HepG2 (cell line): Measurements from ENCODE around the gene KCNQ1OT1. TPM values are rescaled to one million over a fixed set of nuclear protein-coding genes. Genes with fewer than 3 reads are reported as not detected.

ENCODE experiments used
- ATAC-seq: fragments of 200-7000 bp; cut with Tn5 transposase; 3 replicates; pipeline ENCODE4 v1.9.1; 2020; ENCODE audit warnings: mild to moderate bottlenecking, moderate library complexity
- BruUV-seq: library from RNA; stranded (reverse); fragments of 400-500 nt; replicated peaks from 2 replicates; lab custom pipeline; 2021; lab: Mats Ljungman, UMichigan
- CTCF ChIA-PET: fragments of 300-600 bp; formaldehyde crosslinking; extraction: SDS; loops from one replicate; lab custom pipeline; 2021; ENCODE audit warnings: low total read pairs, inconsistent platforms, low intra/inter-chr PET ratio; lab: Yijun Ruan, JAX
- POLR2A ChIA-PET: fragments of 350-600 bp; sonication (Branson Sonifier 250); formaldehyde crosslinking; loops from one replicate; lab custom pipeline; 2020; ENCODE audit warnings: antibody characterized with exemption, inconsistent platforms; lab: Yijun Ruan, JAX
- DNase-seq: peaks from one replicate; pipeline ENCODE4 v3.0.0-alpha.2; 2015; ENCODE audit warnings: low spot score
- FAIRE-seq: peaks from 3 replicates; lab custom pipeline; 2011; peaks lifted over from hg19 to GRCh38; lab: Jason Lieb, UNC
- H2AFZ ChIP-seq: one replicate; pipeline ENCODE4 v1.6.1; 2011; ENCODE audit warnings: low read length, inconsistent platforms
- H3K27ac ChIP-seq: fragments of 300-600 bp; 3 replicates; pipeline ENCODE4 v1.8.0; 2011; ENCODE audit warnings: mixed run types, mild to moderate bottlenecking, mixed read lengths, low read length, inconsistent platforms; ENCODE audit not compliant: insufficient read depth; ENCODE audit errors: extremely low read length
- H3K27me3 ChIP-seq, 2 experiments: fragments of 200-600 bp in 1 of 2; 2 replicates in 1 of 2; 3 replicates in 1 of 2; pipeline versions ENCODE4 v1.6.0 to v1.8.0; 2011; ENCODE audit warnings: low read length in 2 of 2, mild to moderate bottlenecking in 2 of 2, moderate library complexity in 2 of 2, inconsistent platforms in 1 of 2; ENCODE audit not compliant: insufficient read depth in 2 of 2, control insufficient read depth in 1 of 2
- H3K36me3 ChIP-seq, 2 experiments: fragments of 200-600 bp in 1 of 2; replicated peaks in 1 of 2; 2 replicates in 1 of 2; 3 replicates in 1 of 2; pipeline versions ENCODE4 v1.5.1 to v1.8.0; 2011; ENCODE audit warnings: low read length in 2 of 2, inconsistent platforms in 1 of 2; ENCODE audit not compliant: insufficient read depth in 2 of 2, control insufficient read depth in 1 of 2
- H3K4me1 ChIP-seq: 2 replicates; pipeline ENCODE4 v1.5.1; 2012; ENCODE audit warnings: low read length, inconsistent platforms; ENCODE audit not compliant: insufficient read depth
- H3K4me2 ChIP-seq: 2 replicates; pipeline ENCODE4 v1.6.0; 2011; ENCODE audit warnings: low read depth, low read length, inconsistent platforms
- H3K4me3 ChIP-seq, 3 experiments: fragments of 200-600 bp in 1 of 3; sonication (generic), shearing (Covaris generic) in 1 of 3; replicated peaks in 1 of 3; 2 replicates each; pipeline ENCODE4 v1.5.1; 2011 to 2016; ENCODE audit warnings: low read length in 3 of 3, inconsistent platforms in 2 of 3, low read depth in 2 of 3, mild to moderate bottlenecking in 2 of 3, control low read depth in 1 of 3, mixed read lengths in 1 of 3; ENCODE audit not compliant: insufficient read depth in 1 of 3
- H3K79me2 ChIP-seq: one replicate; pipeline ENCODE4 v1.6.1; 2011; ENCODE audit warnings: low read length, inconsistent platforms; ENCODE audit not compliant: insufficient read depth
- H3K9ac ChIP-seq: 2 replicates; pipeline ENCODE4 v1.6.0; 2011; ENCODE audit warnings: mild to moderate bottlenecking, low read depth, low read length, inconsistent platforms; ENCODE audit not compliant: insufficient read depth
- H3K9me3 ChIP-seq: 2 replicates; pipeline ENCODE4 v1.5.1; 2012; ENCODE audit warnings: mild to moderate bottlenecking, low read length
- H4K20me1 ChIP-seq: 2 replicates; pipeline ENCODE4 v1.6.0; 2011; ENCODE audit warnings: inconsistent platforms, mild to moderate bottlenecking, low read length, moderate library complexity; ENCODE audit not compliant: insufficient read depth
- NR2F2 ChIP-seq: IDR thresholded peaks from 2 replicates; pipeline ENCODE4 v1.6.1; 2012; ENCODE audit warnings: low read depth, inconsistent platforms, borderline replicate concordance
- RNF219 ChIP-seq: sonication (generic); formaldehyde crosslinking; IDR thresholded peaks from 2 replicates; pipeline ENCODE4 v1.5.0; 2020; ENCODE audit warnings: mild to moderate bottlenecking, missing genetic modification reagents
- ZNF121 ChIP-seq: sonication (generic); formaldehyde crosslinking; IDR thresholded peaks from 2 replicates; pipeline ENCODE4 v1.5.0; 2020; ENCODE audit warnings: mild to moderate bottlenecking, missing genetic modification reagents
- ZNF263 ChIP-seq: sonication (generic); formaldehyde crosslinking; IDR thresholded peaks from 2 replicates; pipeline ENCODE4 v1.4.0; 2020; ENCODE audit warnings: missing genetic modification reagents
- ZNF44 ChIP-seq: sonication (generic); formaldehyde crosslinking; IDR thresholded peaks from 2 replicates; pipeline ENCODE4 v1.5.1; 2020; ENCODE audit warnings: mild to moderate bottlenecking, missing genetic modification reagents
- WGBS: methylation state at CpG from one replicate; pipeline ENCODE4 v1.1.6; 2017; ENCODE audit warnings: low lambda C conversion rate; 5-methylcytosine and 5-hydroxymethylcytosine counted together
- in situ Hi-C: cut with HindIII; loops from 2 replicates; pipeline ENCODE4 v1.10.0; 2017; ENCODE audit warnings: low pct_unique_long_range_greater_than_20kb; ENCODE audit not compliant: extremely low pct_ligation_motif_present
- intact Hi-C: fragments of 100-400 bp; cut with micrococcal nuclease; formaldehyde crosslinking; loops from one replicate; pipeline ENCODE4 v1.10.0; 2022; ENCODE audit not compliant: unreplicated experiment
- polyA plus RNA-seq, 8 experiments: library from polyadenylated mRNA; depleted of rRNA in 3 of 8; stranded (reverse) in 7 of 8; unstranded in 1 of 8; fragments of >200 nt; fragmentation: Illumina TruSeq in 4 of 8; extraction: Trizol in 4 of 8; gene quantifications; 2 replicates each; pipeline versions ENCODE4 v1.2.1 to v1.2.3, GENCODE V29; 2011 to 2016; ENCODE audit warnings: low read depth in 4 of 8, missing spikeins in 1 of 8, mixed read lengths in 1 of 8; ENCODE audit not compliant: insufficient read depth in 1 of 8
- total RNA-seq, 5 experiments: library from RNA; depleted of rRNA; stranded (reverse); fragments of >200 nt; fragmentation: Illumina TruSeq; extraction: Trizol; gene quantifications; 2 replicates each; pipeline ENCODE4 v1.2.3, GENCODE V29; 2016; ENCODE audit warnings: low read depth in 1 of 5
- TF ChIP-seq, protein P1 (sequence below): IDR thresholded peaks from 2 replicates; pipeline ENCODE4 v1.6.1; 2018; ENCODE audit warnings: missing genetic modification reagents

Gene KCNQ1OT1
- total and polyA plus RNA-seq, 2 of the 13 experiments (the other 11 are each of a cell fraction or from before 2014, with no cell fraction given): 1.3 to 18.9 TPM

GRCh38 chr11:2585566-2586086 lies 114.2 kb downstream of the KCNQ1OT1 start:
- Histone ChIP-seq H2AFZ (no peak overlapping the region), H3K9ac (no peak overlapping the region), H3K79me2 (no peaks in the 10 kb centered on the region), H3K4me2 (no peak overlapping the region), H3K4me1 (no peaks in the 10 kb centered on the region), H3K27me3 (peaks cover 24 to 89% of the 10 kb centered on the region in 2 experiments), H3K27ac (no peak overlapping the region), H3K4me3 (no peak overlapping the region), H3K9me3 (no peaks in the 10 kb centered on the region), H4K20me1 (0 out of 2 replicates have a peak, but pooled peaks cover 3% of the 10 kb centered on the region), H3K36me3 (no peaks in the 10 kb centered on the region)
- in situ Hi-C loops (no loop called here), intact Hi-C loops (no loop called here)
- CTCF ChIA-PET: no interaction called here
- TF ChIP-seq ZNF263 (CRISPR knock-in tag): no peak
- no peak for TF ChIP-seq ZNF121
- TF ChIP-seq NR2F2: no peak
- TF ChIP-seq, protein P1, sequence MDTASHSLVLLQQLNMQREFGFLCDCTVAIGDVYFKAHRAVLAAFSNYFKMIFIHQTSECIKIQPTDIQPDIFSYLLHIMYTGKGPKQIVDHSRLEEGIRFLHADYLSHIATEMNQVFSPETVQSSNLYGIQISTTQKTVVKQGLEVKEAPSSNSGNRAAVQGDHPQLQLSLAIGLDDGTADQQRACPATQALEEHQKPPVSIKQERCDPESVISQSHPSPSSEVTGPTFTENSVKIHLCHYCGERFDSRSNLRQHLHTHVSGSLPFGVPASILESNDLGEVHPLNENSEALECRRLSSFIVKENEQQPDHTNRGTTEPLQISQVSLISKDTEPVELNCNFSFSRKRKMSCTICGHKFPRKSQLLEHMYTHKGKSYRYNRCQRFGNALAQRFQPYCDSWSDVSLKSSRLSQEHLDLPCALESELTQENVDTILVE (CRISPR knock-in tag): no peak
- TF ChIP-seq RNF219 (CRISPR knock-in tag): no peak
- TF ChIP-seq ZNF44 (CRISPR knock-in tag): no peak
- WGBS: no CpG with 5 or more reads among the region's 6 CpGs
- FAIRE-seq (no peak), DNase-seq (no peak), ATAC-seq (no peak)
- BruUV-seq: no TSS peak
- POLR2A ChIA-PET: no interaction called here
